GM19351 (cell line): Measurements from ENCODE around the gene ADAMTS17.

ENCODE experiments used
- ATAC-seq: cut with Tn5 transposase; IDR thresholded peaks from one replicate; pipeline ENCODE4 v1.9.1; 2021; ENCODE audit warnings: mild to moderate bottlenecking, moderate library complexity; ENCODE audit not compliant: unreplicated experiment

ADAMTS17 gene

GRCh38 chr15:100005715-100006114 is 336.1 kb downstream of the ADAMTS17 start:
- no peak for ATAC-seq

- no peak for ATAC-seq
These were observed 336.8 kb downstream of the ADAMTS17 start for GRCh38 chr15:100005013-100005412.

DNA sequence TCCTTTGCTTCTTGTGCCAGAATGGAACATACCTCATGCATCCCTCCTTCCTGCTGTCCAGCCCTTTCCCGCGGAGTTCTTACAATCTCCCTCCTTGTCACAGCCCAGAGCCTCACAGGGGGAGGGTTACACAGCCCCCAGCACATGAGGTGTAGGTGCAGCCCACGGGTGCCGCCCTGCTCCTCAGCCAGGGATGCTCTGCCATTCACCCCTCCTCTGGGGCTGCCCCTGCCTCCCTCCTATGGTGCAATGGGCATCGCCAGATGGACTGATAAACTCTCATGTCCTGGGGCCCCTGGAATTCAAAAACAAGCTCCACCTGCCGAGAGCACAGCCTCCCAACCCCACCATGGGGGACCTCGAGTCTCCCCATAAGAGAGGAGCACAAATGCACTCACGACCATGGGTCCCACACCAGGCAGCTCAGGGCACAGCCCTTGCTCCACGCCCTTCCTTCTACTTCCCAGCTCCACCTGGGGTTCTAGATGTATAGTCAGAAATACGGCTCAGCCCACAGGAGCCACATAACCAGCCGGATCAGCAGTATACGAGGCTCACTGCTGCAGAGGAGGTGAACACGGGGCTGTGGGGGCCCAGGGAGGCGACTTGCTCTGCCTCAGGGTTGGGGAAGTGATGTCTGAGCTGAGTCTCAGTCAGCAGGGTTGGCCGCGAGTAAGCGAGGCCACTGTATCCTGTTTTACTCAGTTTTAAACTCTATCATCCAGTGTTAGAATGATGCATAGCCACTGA is 338.8 kb downstream of the ADAMTS17 start:
- no peak for ATAC-seq

DNA sequence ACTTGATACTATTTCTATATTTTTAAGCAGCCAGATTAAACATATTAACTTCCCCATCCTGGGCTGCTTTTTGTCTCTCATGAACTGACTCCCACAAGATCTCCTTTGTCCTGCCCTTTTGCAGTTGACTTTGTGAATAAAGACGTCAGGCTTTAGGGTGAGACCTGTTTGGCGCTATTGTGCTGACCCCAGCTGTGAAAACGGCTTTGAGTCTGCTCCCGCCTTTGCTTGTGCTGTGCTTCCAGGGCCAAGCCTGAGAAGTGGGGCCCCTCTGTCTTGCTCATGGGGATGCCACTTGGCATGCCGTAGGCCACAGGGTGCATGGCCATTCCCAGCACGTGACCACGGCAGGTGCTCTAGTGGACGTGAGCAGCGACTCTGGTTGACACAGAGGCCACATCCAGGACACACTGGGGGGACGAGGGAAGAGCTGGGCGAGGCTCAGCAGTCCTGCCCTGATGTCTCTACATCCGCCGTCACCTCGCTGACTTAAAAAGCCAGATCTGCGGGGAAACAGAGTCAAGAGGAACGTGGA is 339.6 kb downstream of the ADAMTS17 start:
- ATAC-seq = no peak

DNA sequence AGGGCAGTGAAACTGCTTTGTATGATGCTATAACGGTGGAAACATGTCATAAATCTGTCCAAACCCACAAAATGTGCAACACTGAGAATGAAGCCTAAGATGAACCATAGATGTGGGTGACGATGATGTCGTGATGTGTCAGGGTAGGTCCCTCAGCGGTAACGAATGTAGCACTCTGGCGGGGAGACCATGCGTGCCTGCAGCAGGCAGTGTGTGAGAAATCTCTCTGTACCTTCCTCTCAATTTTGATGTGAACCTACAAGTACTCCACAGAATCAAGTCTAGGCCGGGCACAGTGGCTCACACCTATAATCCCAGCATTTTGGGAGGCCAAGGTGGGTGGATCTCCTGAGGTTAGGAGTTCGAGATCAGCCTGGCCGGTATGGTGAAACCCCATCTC is 340.4 kb downstream of the ADAMTS17 start:
- ATAC-seq = no peak

GRCh38 chr15:99999282-100000070 is 342.3 kb downstream of the ADAMTS17 start:
- ATAC-seq = no peak

- no peak for ATAC-seq
These were observed 343.1 kb downstream of the ADAMTS17 start for GRCh38 chr15:99998661-99999101.

DNA sequence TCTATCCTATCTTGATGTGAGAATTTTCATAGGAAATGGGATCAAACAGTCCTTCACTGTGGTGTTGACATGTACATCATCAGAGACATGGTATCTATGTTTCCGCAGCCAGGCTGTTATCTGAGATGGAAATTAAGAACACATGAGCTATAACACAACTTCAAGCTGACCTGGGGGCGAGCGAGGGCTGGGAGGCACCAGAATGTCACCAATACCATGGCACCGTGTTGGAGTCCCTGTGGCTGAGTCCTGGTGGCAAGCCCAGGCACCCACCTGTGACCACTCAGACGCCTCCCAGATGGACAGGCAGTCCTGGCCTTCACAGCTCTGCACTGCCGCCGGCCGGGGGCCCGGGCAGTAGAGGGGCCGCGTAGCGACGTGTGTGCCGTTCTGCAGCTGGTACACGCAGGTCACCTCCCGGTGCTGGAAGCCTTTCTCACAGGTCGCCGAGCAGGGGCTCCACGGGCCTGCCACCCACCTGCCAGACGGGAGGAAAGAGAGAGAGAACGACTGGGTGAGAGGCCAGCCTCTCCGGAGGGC is 344.6 kb downstream of the ADAMTS17 start:
- ATAC-seq = no peak

GRCh38 chr15:99996660-99997059 is 345.1 kb downstream of the ADAMTS17 start:
- no peak for ATAC-seq

- no peak for ATAC-seq
These were observed 346.2 kb downstream of the ADAMTS17 start for GRCh38 chr15:99995543-99995942.

- ATAC-seq = no peak
These were observed 346.9 kb downstream of the ADAMTS17 start for GRCh38 chr15:99994849-99995248.

DNA sequence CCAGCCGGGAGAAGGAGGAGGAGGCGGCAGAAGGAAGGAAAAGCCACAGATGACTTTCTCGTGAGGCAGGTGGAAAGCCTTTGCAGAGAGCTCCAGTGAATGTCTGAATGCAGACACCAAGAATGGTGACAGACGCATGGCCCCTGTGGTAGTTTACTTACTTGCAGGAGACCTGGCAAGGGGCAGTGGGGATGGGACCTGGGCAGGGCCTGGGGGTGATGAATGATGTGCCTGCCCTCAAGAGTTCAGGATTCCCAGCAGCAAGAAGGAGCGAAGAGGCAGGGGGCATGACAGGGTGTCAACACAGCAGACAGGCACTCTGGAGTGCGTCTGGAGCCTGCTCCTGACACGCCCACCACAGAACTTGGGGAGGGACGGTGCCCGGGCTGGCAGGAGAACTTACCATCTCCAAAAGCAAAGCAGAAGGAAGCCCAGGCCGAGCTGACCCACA is 348.1 kb downstream of the ADAMTS17 start:
- no peak for ATAC-seq

DNA sequence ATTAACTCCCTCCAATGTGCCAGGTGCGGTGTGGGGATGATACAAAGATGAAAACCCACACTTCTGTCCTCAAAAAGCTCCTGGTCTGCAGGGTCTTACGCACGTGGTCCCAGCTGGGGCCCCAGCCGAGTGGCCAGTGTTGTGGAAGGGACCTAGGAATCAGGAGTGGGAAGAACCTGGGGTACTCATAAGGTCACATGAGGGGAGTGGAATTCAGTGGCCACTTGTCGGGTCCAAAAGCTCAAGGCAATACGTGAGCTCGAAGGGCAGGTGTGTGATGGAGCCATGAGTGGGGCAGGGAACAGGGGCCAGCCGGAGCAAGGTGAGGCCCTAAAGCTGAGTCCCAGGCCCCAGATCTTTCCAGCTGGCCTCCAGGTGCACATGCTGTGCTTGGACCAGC is 348.5 kb downstream of the ADAMTS17 start:
- ATAC-seq = no peak

DNA sequence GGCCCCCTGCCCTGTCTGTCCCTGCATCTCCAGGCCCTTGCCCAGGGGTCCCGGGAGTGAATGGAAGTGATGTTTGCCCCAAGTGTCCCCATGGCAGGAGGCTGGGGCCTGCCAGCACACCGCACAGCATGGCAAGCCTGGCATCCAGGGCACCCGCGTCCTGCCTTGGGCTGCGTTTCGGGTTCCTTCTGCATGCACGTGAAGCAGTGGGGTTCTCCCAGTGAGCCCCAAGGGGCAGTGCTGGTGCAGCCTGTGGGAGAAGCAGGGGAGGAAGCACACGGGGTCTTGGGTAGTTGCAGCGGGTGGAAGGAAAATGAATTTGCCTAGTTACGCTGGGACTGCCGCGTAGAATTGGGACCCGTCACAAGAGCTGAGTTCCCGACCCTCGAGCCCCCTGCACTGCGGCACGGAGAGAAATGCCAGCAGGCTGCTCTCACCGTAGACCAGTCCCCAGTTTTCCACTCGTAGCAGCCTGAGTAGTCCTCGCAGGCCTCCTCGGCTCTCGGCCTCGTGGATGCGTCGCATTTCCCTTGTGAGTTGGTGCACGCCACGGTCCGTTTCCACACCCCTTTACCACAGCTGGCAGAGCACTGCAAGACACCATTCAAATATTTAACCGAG is 349.1 kb downstream of the ADAMTS17 start:
- ATAC-seq = no peak

DNA sequence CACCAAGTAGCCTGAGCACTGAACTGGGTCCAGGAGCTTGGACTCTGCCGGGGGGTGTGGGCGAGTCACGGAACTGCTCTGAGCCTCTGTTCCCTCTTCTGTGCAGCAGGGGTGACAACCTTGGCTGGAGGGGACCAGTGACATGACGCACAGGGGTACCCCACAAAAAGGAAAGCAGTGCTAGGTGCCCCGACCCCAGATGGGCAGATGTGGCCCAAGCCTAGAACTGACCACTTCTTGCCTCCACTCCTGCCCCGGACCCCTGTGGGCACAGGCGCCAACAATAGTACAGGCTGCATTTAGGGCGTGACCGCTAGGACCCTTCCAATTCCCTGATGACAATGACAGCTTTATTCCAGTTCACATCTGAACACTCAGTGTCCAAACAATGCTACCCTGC is 352.7 kb downstream of the ADAMTS17 start:
- ATAC-seq = no peak

DNA sequence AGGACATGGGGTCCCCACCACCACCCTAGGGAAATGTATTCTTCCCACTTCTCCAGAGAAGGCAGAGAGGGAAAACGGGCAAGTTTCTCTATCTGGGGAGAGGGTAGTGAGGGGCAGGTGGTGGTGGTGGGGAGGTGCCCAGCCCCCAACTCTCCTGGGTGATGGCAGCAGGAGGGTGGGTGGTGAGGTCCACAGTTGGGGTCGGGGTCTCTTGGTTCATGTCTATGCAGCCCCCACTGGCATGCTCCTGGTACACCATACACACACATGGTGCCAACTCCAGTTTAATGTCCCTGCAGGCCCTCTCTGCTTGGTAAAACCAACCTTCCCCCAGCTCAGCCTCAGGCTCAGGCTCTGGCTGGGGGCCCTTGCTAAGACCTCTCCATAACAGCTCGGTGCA is 354.1 kb downstream of the ADAMTS17 start:
- ATAC-seq = no peak

DNA sequence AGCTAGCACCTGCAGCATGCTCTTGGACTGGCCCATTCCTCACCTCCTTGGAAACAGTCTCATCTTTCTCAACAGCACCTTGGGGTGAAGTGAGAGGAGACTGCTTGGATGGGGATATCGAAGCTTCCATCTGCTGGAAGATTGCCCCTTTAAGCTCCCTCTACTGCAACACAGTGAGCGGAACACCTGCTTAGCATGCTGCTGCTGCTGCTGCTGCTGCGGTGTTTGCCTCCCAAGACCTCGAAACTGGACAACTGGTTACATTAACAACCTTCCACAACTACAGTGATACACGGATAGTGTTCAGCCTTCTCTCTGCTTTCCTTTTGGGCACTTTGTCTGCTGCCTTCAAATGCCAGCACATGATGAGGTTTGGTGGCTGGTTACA is 354.7 kb downstream of the ADAMTS17 start:
- ATAC-seq = no peak

DNA sequence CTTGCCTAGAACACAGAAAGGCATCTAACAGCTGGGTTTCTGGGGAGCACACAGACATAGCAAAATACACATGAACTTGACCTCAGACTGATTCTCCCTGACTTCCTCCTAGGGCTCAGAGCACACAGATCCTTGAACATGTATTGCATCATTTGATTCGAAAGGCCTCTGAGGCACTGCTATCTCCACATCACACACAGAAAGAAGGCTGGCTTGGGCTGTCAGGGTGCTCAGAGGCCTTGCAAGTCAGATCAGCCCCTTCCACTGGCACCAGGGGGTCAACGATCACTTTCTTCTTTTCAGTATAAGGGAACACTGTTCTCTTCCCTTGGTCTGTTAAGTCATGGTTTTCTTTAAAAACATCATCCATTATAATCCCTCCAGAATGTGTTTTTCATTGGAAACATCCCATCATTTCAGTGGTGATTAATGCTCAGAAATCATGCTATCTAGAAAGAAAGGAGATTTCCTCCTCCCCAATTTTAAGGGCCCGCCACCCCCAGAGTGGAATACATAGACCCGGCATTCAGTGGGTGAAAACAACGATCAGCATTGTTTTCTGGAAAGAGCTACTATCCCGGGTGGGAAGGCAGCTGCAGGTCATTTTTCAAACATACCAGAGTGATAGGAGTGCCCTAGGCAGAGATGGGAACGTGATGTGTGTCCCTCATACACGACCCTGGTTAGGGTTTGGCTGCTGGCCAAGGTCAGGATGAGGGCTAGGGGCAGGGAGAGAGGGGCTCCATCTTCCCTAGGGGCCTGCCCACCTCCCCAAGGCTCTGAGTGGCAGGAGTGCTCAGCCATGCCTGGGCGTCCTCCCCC is 355.3 kb downstream of the ADAMTS17 start:
- no peak for ATAC-seq

DNA sequence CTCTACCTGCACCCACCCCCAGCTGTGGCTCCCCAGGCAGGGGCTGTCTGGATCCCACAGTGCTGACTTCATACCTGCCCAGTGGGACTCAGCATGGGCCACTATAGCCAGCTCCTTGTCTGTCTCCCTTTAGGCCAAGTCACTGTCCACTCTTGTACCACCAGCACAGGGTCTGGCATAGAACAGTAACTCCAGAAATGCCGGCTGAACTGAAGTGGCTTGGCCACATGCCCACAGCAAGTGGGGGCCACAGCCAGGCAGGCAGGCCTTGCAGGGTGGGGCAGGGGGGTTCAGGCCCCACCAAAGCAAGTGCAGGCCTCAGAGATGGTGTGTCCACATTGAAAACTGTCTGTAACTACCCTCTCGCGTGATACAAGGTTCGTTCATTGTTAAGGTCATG is 355.9 kb downstream of the ADAMTS17 start:
- ATAC-seq = no peak

GRCh38 chr15:99984491-99985243 is 357.1 kb downstream of the ADAMTS17 start:
- ATAC-seq = no peak
